OCI-LY3 (cell line): Measurements from ENCODE around the gene PSMD7.
"Not testable (repeated sequence)": the region's sequence is repeated elsewhere in the genome, so short reads cannot be mapped to it uniquely, and the experiment has no call there.

ENCODE experiments used
- H2AFZ ChIP-seq: fragments of 200-600, 300-600 bp; shearing (Covaris generic); 2 replicates; pipeline ENCODE4 v1.6.0; 2014; ENCODE audit warnings: antibody characterized with exemption, low read depth, low read length
- H3K27ac ChIP-seq: fragments of 200-600, 300-600 bp; sonication (generic); 2 replicates; pipeline ENCODE4 v1.5.1; 2014; ENCODE audit warnings: mild to moderate bottlenecking, low read length, moderate library complexity, mixed read lengths
- H3K27me3 ChIP-seq: fragments of 200-600, 300-600 bp; sonication (generic); 2 replicates; pipeline ENCODE4 v1.6.1; 2014; ENCODE audit warnings: low read depth, low read length, mixed read lengths
- H3K36me3 ChIP-seq: fragments of 200-600, 300-600 bp; sonication (generic); replicated peaks from 2 replicates; pipeline ENCODE3; 2014; ENCODE audit warnings: low read depth, low read length, mixed read lengths
- H3K4me1 ChIP-seq: fragments of 300-600, 200-600 bp; sonication (generic); 2 replicates; pipeline ENCODE4 v1.6.1; 2014; ENCODE audit warnings: low read length, mixed read lengths
- H3K4me2 ChIP-seq: fragments of 200-600, 300-600 bp; sonication (generic); 2 replicates; pipeline ENCODE4 v1.6.1; 2014; ENCODE audit warnings: low read length, mixed read lengths
- H3K4me3 ChIP-seq: fragments of 300-600, 200-600 bp; sonication (generic); 2 replicates; pipeline ENCODE4 v1.5.1; 2014; ENCODE audit warnings: antibody characterized with exemption, mild to moderate bottlenecking, low read length, moderate library complexity
- H3K79me2 ChIP-seq: fragments of 300-600, 200-600 bp; shearing (Covaris generic); 2 replicates; pipeline ENCODE4 v1.6.1; 2014; ENCODE audit warnings: mild to moderate bottlenecking, low read length, mixed read lengths
- H3K9ac ChIP-seq: fragments of 300-600, 200-600 bp; shearing (Covaris generic); 2 replicates; pipeline ENCODE4 v1.6.0; 2014; ENCODE audit warnings: mild to moderate bottlenecking, low read length, moderate library complexity
- H3K9me3 ChIP-seq: fragments of 200-600, 300-600 bp; shearing (Covaris generic); 2 replicates; pipeline ENCODE4 v1.6.1; 2014; ENCODE audit warnings: low read length, mixed read lengths; ENCODE audit not compliant: insufficient read depth
- H4K20me1 ChIP-seq: fragments of 200-600, 300-600 bp; sonication (generic); 2 replicates; pipeline ENCODE4 v1.6.1; 2016; ENCODE audit warnings: low read length, mixed read lengths; ENCODE audit not compliant: insufficient read depth
- CTCF ChIP-seq: fragments of 200-600, 300-600 bp; sonication (generic); IDR thresholded peaks from 2 replicates; pipeline ENCODE4 v1.5.1; 2014; ENCODE audit warnings: antibody characterized with exemption, low read length, low read depth
- EZH2phosphoT487 ChIP-seq: fragments of 200-600 bp; shearing (Covaris generic); IDR thresholded peaks from 2 replicates; pipeline ENCODE4 v1.6.1; 2018; ENCODE audit warnings: antibody characterized with exemption, mixed run types, low read depth

PSMD7 gene

GRCh38 chr16:74325641-74326040 is 29.0 kb downstream of the PSMD7 start:
- Histone ChIP-seq H2AFZ (no peak overlapping the region), H3K79me2 (no peaks in the 10 kb centered on the region), H4K20me1 (no peaks in the 10 kb centered on the region), H3K9me3 (no peaks in the 10 kb centered on the region), H3K4me3 (no peak overlapping the region), H3K27me3 (no peaks in the 10 kb centered on the region), H3K4me2 (no peak overlapping the region), H3K9ac (no peak overlapping the region), H3K36me3 (no peaks in the 10 kb centered on the region), H3K4me1 (no peaks in the 10 kb centered on the region), H3K27ac (no peak overlapping the region)
- TF ChIP-seq CTCF (no peak), EZH2phosphoT487 (no peak)

GRCh38 chr16:74328346-74328745 is 31.7 kb downstream of the PSMD7 start:
- H3K4me1 ChIP-seq, H3K27me3 ChIP-seq, H3K4me3 ChIP-seq, H4K20me1 ChIP-seq, H3K9me3 ChIP-seq, H3K4me2 ChIP-seq, H3K36me3 ChIP-seq, H3K27ac ChIP-seq, H3K9ac ChIP-seq, H3K79me2 ChIP-seq, H2AFZ ChIP-seq: not testable (repeated sequence)

- H2AFZ ChIP-seq, H3K9ac ChIP-seq, H3K4me3 ChIP-seq, H3K27ac ChIP-seq, H4K20me1 ChIP-seq, H3K4me1 ChIP-seq, H3K9me3 ChIP-seq, H3K79me2 ChIP-seq, H3K4me2 ChIP-seq, H3K27me3 ChIP-seq, H3K36me3 ChIP-seq: not testable (repeated sequence)
Measured at GRCh38 chr16:74332469-74332868, 35.9 kb downstream of the PSMD7 start.

- not testable (repeated sequence) for H3K4me2 ChIP-seq, H3K9me3 ChIP-seq, H3K79me2 ChIP-seq, H2AFZ ChIP-seq, H3K9ac ChIP-seq, H3K4me3 ChIP-seq, H3K27ac ChIP-seq, H3K27me3 ChIP-seq, H3K36me3 ChIP-seq, H4K20me1 ChIP-seq, H3K4me1 ChIP-seq
Measured at GRCh38 chr16:74337506-74337905, 40.9 kb downstream of the PSMD7 start.

GRCh38 chr16:74339226-74339625 is 42.6 kb downstream of the PSMD7 start:
- not testable (repeated sequence) for H3K27me3 ChIP-seq, H3K36me3 ChIP-seq, H3K9ac ChIP-seq, H4K20me1 ChIP-seq, H3K9me3 ChIP-seq, H3K4me2 ChIP-seq, H3K79me2 ChIP-seq, H3K4me1 ChIP-seq, H3K27ac ChIP-seq, H2AFZ ChIP-seq, H3K4me3 ChIP-seq

GRCh38 chr16:74353038-74353437 is 56.4 kb downstream of the PSMD7 start:
- not testable (repeated sequence) for H3K4me2 ChIP-seq, H3K4me3 ChIP-seq, H3K27me3 ChIP-seq, H2AFZ ChIP-seq, H3K27ac ChIP-seq, H4K20me1 ChIP-seq, H3K79me2 ChIP-seq, H3K9me3 ChIP-seq, H3K4me1 ChIP-seq, H3K9ac ChIP-seq, H3K36me3 ChIP-seq
